Measurements from ENCODE around the gene LRFN5.

- no peak for TF ChIP-seq CTCF (IDR thresholded peaks at IDR 0.05)
- no peak for TF ChIP-seq POLR2A (IDR thresholded peaks at IDR 0.05)
- no peak for TF ChIP-seq EP300 (IDR thresholded peaks at IDR 0.05)
These were observed 210.9 kb downstream of the LRFN5 start for GRCh38 chr14:41817626-41818025.

Measured in suprapubic skin (tissue), 3 donors.